ENCODE measurements around the gene SON. TPM values are rescaled to one million over a fixed set of nuclear protein-coding genes. Genes with fewer than 3 reads are reported as not detected.
"Not testable (repeated sequence)": the region's sequence is repeated elsewhere in the genome, so short reads cannot be mapped to it uniquely, and the experiment has no call there.

Gene SON
- total RNA-seq, 1 donor from 2014 or later: 329 TPM

- TF ChIP-seq CTCF (conservative IDR thresholded peaks at IDR 0.05): no peak
These were observed 27.2 kb downstream of the SON start for GRCh38 chr21:33569991-33570390.

GRCh38 chr21:33572350-33572749 lies 29.5 kb downstream of the SON start:
- no peaks in the 10 kb centered on the region for H3K4me1 Mint-ChIP-seq (ENCODE audit: unreplicated experiment)
- no peak overlapping the region for H3K4me3 Mint-ChIP-seq
- H3K27me3 Mint-ChIP-seq: no peaks in the 10 kb centered on the region
- no peaks in the 10 kb centered on the region for H3K9me3 Mint-ChIP-seq
- no peak overlapping the region for H3K27ac Mint-ChIP-seq
- H3K36me3 Mint-ChIP-seq: peaks cover 25% of the 10 kb centered on the region
- no peak for TF ChIP-seq CTCF (conservative IDR thresholded peaks at IDR 0.05)
- DNase-seq (ENCODE audit: extremely low spot score, unreplicated experiment): no peak

More at GRCh38 chr21:33569991-33570390, 27.2 kb downstream of the SON start:
- H3K27me3 Mint-ChIP-seq: no peaks in the 10 kb centered on the region
- no peak overlapping the region for H3K4me3 Mint-ChIP-seq
- H3K27ac Mint-ChIP-seq: no peak overlapping the region
- peaks cover 21% of the 10 kb centered on the region for H3K36me3 Mint-ChIP-seq
- no peak for DNase-seq (ENCODE audit: extremely low spot score, unreplicated experiment)
- H3K4me1 Mint-ChIP-seq (ENCODE audit: unreplicated experiment): no peaks in the 10 kb centered on the region
- no peaks in the 10 kb centered on the region for H3K9me3 Mint-ChIP-seq

GRCh38 chr21:33576741-33577141 lies 33.9 kb downstream of the SON start:
- not testable (repeated sequence) for H3K27me3 Mint-ChIP-seq; H3K9me3 Mint-ChIP-seq; DNase-seq (ENCODE audit: extremely low spot score, unreplicated experiment); H3K4me3 Mint-ChIP-seq; H3K4me1 Mint-ChIP-seq (ENCODE audit: unreplicated experiment)
- H3K36me3 Mint-ChIP-seq: peaks cover 21% of the 10 kb centered on the region
- H3K27ac Mint-ChIP-seq: peak overlapping the region; percentile 53

GRCh38 chr21:33578214-33578613 lies 35.4 kb downstream of the SON start:
- peaks cover 15% of the 10 kb centered on the region for H3K36me3 Mint-ChIP-seq
- H3K27me3 Mint-ChIP-seq: no peaks in the 10 kb centered on the region
- DNase-seq (ENCODE audit: extremely low spot score, unreplicated experiment): no peak

GRCh38 chr21:33578959-33579542 lies 36.2 kb downstream of the SON start:
- no peaks in the 10 kb centered on the region for H3K9me3 Mint-ChIP-seq
- H3K27ac Mint-ChIP-seq: peak overlapping the region; percentile 57
- H3K27me3 Mint-ChIP-seq: no peaks in the 10 kb centered on the region
- peaks cover 10% of the 10 kb centered on the region for H3K36me3 Mint-ChIP-seq
- H3K4me3 Mint-ChIP-seq: no peak overlapping the region
- DNase-seq (ENCODE audit: extremely low spot score, unreplicated experiment): no peak
- no peaks in the 10 kb centered on the region for H3K4me1 Mint-ChIP-seq (ENCODE audit: unreplicated experiment)
- no peak for TF ChIP-seq CTCF (conservative IDR thresholded peaks at IDR 0.05)

More at GRCh38 chr21:33578214-33578613, 35.4 kb downstream of the SON start:
- Mint-ChIP-seq H3K9me3 (no peaks in the 10 kb centered on the region), H3K27ac (no peak overlapping the region), H3K4me1 (ENCODE audit: unreplicated experiment) (no peaks in the 10 kb centered on the region), H3K4me3 (no peak overlapping the region)
- TF ChIP-seq CTCF (conservative IDR thresholded peaks at IDR 0.05): no peak

- TF ChIP-seq CTCF (conservative IDR thresholded peaks at IDR 0.05): no peak
- H3K4me3 Mint-ChIP-seq: no peak overlapping the region
- H3K4me1 Mint-ChIP-seq (ENCODE audit: unreplicated experiment): peaks cover 16% of the 10 kb centered on the region
- no peak for DNase-seq (ENCODE audit: extremely low spot score, unreplicated experiment)
- H3K27ac Mint-ChIP-seq: no peak overlapping the region
- no peaks in the 10 kb centered on the region for H3K9me3 Mint-ChIP-seq
- peaks cover 18% of the 10 kb centered on the region for H3K36me3 Mint-ChIP-seq
- no peaks in the 10 kb centered on the region for H3K27me3 Mint-ChIP-seq
These were observed 41.6 kb downstream of the SON start for GRCh38 chr21:33584455-33584854.
